Right lobe of liver (tissue), 6 donors: ENCODE data around the gene PARP3. TPM values are rescaled to one million over a fixed set of nuclear protein-coding genes. Genes with fewer than 3 reads are reported as not detected.

Source experiments
- ATAC-seq, 4 donors: fragments of 200-7000 bp; cut with Tn5 transposase; one replicate each; pipeline ENCODE4 v1.9.1; 2020; ENCODE audit warnings: mild to moderate bottlenecking in 4 of 4, moderate library complexity in 4 of 4
- DNase-seq, 3 donors: peaks; one replicate each; pipeline ENCODE4 v3.0.0-alpha.2; 2020
- H3K27ac ChIP-seq, 3 donors: fragments of 200-600 bp; one replicate each; pipeline ENCODE4 v1.8.0; 2022
- H3K27me3 ChIP-seq, 2 donors: fragments of 200-600 bp; one replicate each; pipeline ENCODE4 v1.8.0; 2022
- H3K36me3 ChIP-seq, 4 donors: fragments of 200-600 bp; sonication (generic) in 1 of 4; one replicate each; pipeline versions ENCODE4 v1.5.1 to v1.8.0; 2017 to 2022; ENCODE audit warnings: control low read depth in 1 of 4
- H3K4me1 ChIP-seq, 4 donors: fragments of 200-600 bp; sonication (generic) in 1 of 4; one replicate each; pipeline versions ENCODE4 v1.5.1 to v1.8.0; 2017 to 2022; ENCODE audit warnings: control low read depth in 1 of 4
- H3K4me3 ChIP-seq, 3 donors: fragments of 200-600 bp; one replicate each; pipeline ENCODE4 v1.8.0; 2022
- H3K9me3 ChIP-seq, 4 donors: fragments of 200-600 bp; sonication (generic) in 1 of 4; one replicate each; pipeline versions ENCODE4 v1.5.1 to v1.8.0; 2017 to 2022; ENCODE audit warnings: control low read depth in 1 of 4
- POLR2A ChIP-seq: fragments of 450-650 bp; IDR thresholded peaks from one replicate; pipeline ENCODE4 v1.6.1; 2017; ENCODE audit warnings: antibody characterized with exemption, mild to moderate bottlenecking
- WGBS: methylation state at CpG from one replicate; pipeline ENCODE4 v1.1.6; 2018; ENCODE audit warnings: low coverage, low lambda C conversion rate; ENCODE audit not compliant: insufficient coverage; ENCODE audit errors: missing lambda C conversion rate; 5-methylcytosine and 5-hydroxymethylcytosine counted together
- intact Hi-C, 2 donors: fragments of 100-400 bp; cut with DNase I; formaldehyde crosslinking; loops; one replicate each; pipeline versions ENCODE4 v1.11.2 to v1.14.1; 2022
- total RNA-seq, 6 experiments: library from RNA; depleted of rRNA in 2 of 6; stranded (reverse); fragments of >200 nt in 2 of 6; fragmentation: NEBNext Ultra II Directional in 3 of 6; extraction: Animal tissue kit (Norgen Biotek cat#: 25700) in 3 of 6; gene quantifications; one replicate each; pipeline versions ENCODE4 v1.1.0 to v1.2.4, GENCODE V29; 2016 to 2023
- TF ChIP-seq, protein P1 (sequence below), 4 donors: fragments of 200-600 bp in 3 of 4; fragments of 450-650 bp in 1 of 4; IDR thresholded peaks; one replicate each; pipeline versions ENCODE4 v1.5.1 to v1.8.0; 2016 to 2022; ENCODE audit warnings: antibody characterized with exemption in 4 of 4, mild to moderate bottlenecking in 2 of 4
- donor health status: DM: no; HTN: yes; CAD: no.
- donor health status: DM: no; HTN: no; CAD: no.
- donor health status: DM: no; HTN: no; CAD: no.
- donor health status: DM: no; HTN: yes; CAD: no.
- donor health status: DM: no; HTN: yes; CAD: no.

PARP3 gene
- total RNA-seq, 6 experiments from 2014 or later, result 13.5 to 19.4 (median 16.0) TPM

DNA sequence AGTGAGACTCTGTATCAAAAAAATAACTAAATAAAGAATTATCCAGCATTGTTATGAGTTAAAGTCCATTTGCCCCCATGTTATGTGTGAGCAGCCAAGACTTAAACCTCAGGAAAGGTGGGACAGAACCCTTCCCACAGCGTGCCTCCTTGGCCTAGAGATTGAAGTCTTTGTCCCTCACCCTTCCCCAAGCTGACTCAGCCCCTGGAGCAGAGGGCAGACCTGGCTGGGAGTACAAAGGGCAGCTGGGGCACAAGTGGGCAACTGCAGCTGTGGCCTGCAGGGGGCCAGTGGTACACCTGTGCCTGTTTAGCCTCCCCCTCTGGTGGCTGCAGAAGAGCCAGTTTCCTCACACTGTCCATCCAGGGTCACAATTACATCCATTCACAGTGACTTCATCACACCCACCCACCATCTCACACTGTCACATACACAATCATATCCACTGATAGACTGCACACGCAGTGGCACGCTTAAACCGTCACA is 40.2 kb downstream of the PARP3 start:
- ATAC-seq (peak; percentile 66 to 75 (median 70)), DNase-seq (peak; percentile 80 to 91 (median 89))
- TF ChIP-seq, protein P1, sequence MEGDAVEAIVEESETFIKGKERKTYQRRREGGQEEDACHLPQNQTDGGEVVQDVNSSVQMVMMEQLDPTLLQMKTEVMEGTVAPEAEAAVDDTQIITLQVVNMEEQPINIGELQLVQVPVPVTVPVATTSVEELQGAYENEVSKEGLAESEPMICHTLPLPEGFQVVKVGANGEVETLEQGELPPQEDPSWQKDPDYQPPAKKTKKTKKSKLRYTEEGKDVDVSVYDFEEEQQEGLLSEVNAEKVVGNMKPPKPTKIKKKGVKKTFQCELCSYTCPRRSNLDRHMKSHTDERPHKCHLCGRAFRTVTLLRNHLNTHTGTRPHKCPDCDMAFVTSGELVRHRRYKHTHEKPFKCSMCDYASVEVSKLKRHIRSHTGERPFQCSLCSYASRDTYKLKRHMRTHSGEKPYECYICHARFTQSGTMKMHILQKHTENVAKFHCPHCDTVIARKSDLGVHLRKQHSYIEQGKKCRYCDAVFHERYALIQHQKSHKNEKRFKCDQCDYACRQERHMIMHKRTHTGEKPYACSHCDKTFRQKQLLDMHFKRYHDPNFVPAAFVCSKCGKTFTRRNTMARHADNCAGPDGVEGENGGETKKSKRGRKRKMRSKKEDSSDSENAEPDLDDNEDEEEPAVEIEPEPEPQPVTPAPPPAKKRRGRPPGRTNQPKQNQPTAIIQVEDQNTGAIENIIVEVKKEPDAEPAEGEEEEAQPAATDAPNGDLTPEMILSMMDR (IDR thresholded peaks at IDR 0.05), result peak; percentile 58 to 87 (median 62)
- TF ChIP-seq POLR2A, result no peak
- Histone ChIP-seq H3K27me3 (no peaks in the 10 kb centered on the region), H3K36me3 (peaks cover 0 to 2% (median 0%) of the 10 kb centered on the region in 4 donors), H3K9me3 (no peaks in the 10 kb centered on the region), H3K4me1 (peaks cover 0 to 33% (median 7%) of the 10 kb centered on the region in 4 donors), H3K27ac (peak overlapping the region; percentile 74 to 91 (median 83)), H3K4me3 (peak overlapping the region; percentile 55 to 80 (median 64))
- WGBS, result 2% methylated on average over 4 of the region's 4 CpGs
- intact Hi-C loops, result no loop called here

DNA sequence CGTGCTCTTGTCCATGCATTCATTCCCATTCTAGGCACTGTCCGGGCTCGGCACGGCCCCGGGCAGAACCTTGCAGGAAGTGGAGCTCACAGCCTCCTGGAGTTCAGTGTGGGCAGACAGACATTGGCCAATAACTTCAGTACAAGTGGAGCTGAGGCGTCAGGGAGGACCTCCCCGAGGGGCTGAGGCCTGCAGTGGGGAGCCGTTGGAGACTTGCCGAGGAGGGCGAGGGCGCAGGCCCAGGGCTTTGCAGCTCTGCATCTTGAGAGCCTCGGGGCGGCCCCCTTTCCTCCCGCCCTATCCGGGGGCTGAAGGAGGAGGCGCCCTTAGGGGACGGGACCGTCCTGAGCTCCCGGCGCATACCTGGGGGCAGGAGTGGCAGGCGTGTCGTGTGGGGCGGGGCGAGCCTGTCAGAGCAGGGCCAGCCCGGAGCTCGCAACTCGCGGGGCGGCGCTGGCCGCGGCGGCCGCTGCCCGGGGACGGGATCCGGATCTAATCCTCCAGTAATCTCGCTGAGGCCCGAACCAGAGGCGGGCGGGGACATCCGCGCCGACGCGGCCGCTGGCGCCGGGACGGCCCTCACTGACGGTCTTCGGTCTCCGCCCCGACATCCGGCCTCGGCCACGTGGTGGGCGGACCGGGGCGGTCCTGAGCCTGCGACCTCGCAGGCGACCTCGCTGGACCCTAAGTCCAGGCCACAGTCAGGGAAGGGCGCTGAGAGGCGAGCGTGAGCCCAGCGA is 40.8 kb downstream of the PARP3 start, which contains the start of gene ACY1:
ACY1 (plus strand) TSS at position 698 of the 740 bp plus-strand sequence. CDS start 530 bp downstream, outside the sequence.
- peak within 1 kb of the TSS; percentile 74 to 91 (median 83) for H3K27ac ChIP-seq
- intact Hi-C loops, result no loop called here
- TF ChIP-seq, protein P1 (IDR thresholded peaks at IDR 0.05), result peak in 1 of 4 donors; percentile 3
- TF ChIP-seq POLR2A, result peak; percentile 95
- no peaks in the 10 kb centered on the region for H3K27me3 ChIP-seq
- peak; percentile 80 to 90 (median 84) for ATAC-seq
- DNase-seq, result peak; percentile 94 to 97 (median 97)
- 0% methylated on average over 14 of the region's 68 CpGs for WGBS
- H3K9me3 ChIP-seq, result no peaks in the 10 kb centered on the region
- peaks cover 0 to 3% (median 0%) of the 10 kb centered on the region in 4 donors for H3K36me3 ChIP-seq
- H3K4me1 ChIP-seq, result peaks cover 0 to 28% (median 7%) of the 10 kb centered on the region in 4 donors
- peak within 1 kb of the TSS; percentile 55 to 80 (median 64) for H3K4me3 ChIP-seq

DNA sequence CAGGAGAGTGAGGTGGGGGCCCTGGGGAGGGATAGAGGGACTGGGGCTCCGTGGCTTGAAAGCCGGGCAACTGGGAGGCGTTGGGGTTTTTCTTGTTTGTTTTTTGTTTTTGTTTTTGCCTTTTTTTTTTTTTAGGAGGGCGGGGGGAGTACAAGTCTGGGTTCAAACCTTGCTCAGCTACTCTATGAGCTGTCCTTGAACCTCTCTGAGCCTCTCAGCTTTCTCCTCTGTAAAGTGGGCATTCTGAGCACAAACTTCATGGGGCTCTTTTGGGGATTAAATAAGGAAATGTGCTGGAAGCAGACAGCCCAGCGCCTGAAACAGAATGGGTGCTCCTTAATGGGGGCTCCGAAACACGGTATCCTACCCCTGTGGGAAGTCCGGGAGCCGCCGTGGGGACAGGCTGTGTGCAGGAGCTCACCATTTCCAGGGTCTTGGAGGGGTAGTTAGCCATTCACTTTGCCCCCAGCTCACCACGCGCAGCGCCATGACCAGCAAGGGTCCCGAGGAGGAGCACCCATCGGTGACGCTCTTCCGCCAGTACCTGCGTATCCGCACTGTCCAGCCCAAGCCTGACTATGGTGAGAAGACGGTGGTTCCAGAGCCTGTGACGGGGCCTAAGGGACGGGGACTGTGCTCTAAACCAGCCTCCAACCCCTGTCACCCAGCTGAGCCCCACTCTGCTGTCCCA is 41.6 kb downstream of the PARP3 start:
- WGBS, result 41% methylated on average over 22 of the region's 22 CpGs
- Histone ChIP-seq H3K4me3 (peak overlapping the region; percentile 55 to 80 (median 64)), H3K27ac (peak overlapping the region; percentile 74 to 91 (median 83)), H3K4me1 (peaks cover 0 to 28% (median 7%) of the 10 kb centered on the region in 4 donors), H3K36me3 (peaks cover 0 to 3% (median 0%) of the 10 kb centered on the region in 4 donors), H3K27me3 (no peaks in the 10 kb centered on the region), H3K9me3 (no peaks in the 10 kb centered on the region)
- peak in 2 of 4 donors; percentile 4 to 21 for ATAC-seq
- intact Hi-C loops, result no loop called here
- no peak for DNase-seq
- peak; percentile 70 for TF ChIP-seq POLR2A
- TF ChIP-seq, protein P1 (IDR thresholded peaks at IDR 0.05), result no peak

DNA sequence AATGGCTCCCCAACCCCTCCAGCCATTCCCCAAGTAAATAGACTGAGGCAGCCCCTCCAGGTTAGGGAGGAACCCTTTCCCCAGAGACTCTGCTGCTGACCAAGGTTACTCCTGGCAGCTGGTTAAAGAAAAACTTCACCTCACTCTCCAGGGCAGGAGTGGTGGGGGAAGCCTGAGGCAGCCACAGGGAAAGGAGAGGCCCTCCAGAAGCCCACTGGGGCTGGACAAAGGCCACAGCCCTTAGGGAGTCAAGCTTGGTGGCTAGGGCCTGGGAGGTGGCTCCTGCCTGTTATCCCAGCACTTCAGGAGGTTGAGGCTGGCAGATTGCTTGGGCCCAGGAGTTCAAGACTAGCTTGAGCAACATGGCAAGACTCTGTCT is 42.1 kb downstream of the PARP3 start:
- Histone ChIP-seq H3K27ac (peak overlapping the region; percentile 74 to 91 (median 83)), H3K9me3 (no peaks in the 10 kb centered on the region), H3K4me1 (peaks cover 0 to 28% (median 7%) of the 10 kb centered on the region in 4 donors), H3K4me3 (peak overlapping the region; percentile 55 to 80 (median 64)), H3K36me3 (peaks cover 0 to 3% (median 0%) of the 10 kb centered on the region in 4 donors), H3K27me3 (no peaks in the 10 kb centered on the region)
- intact Hi-C loops, result no loop called here
- TF ChIP-seq POLR2A, result no peak
- TF ChIP-seq, protein P1 (IDR thresholded peaks at IDR 0.05), result no peak
- DNase-seq (no peak), ATAC-seq (no peak)
